ENCODE results near the gene C1QTNF8.

The C1QTNF8 gene

GRCh38 chr16:1108299-1109252 lies 12.5 kb upstream of the C1QTNF8 start:
- no peak for DNase-seq (ENCODE audit: low spot score)

DNA sequence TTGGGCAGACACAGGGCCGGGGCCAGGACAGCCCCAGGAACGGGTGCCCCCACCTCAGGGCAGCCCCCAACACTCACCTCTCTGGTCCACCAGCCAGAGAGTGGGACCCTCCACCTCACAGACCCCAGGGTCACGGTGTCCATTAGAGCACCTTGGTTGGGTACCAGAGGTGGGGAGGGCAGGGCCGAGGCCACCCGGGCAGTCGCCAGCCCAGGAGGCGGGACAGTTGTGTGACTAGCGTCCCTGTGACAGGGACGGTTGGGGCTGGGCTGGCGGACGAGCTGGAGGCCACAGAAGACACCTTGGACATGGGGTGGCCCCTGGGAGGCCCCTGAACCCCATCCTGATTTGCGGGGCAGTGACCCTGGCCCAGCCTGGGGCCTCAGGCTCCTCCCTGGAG lies 11.7 kb upstream of the C1QTNF8 start:
- no peak for DNase-seq (ENCODE audit: low spot score)

GRCh38 chr16:1107141-1107540 lies 11.1 kb upstream of the C1QTNF8 start:
- no peak for DNase-seq (ENCODE audit: low spot score)

GRCh38 chr16:1106659-1107058 lies 10.6 kb upstream of the C1QTNF8 start:
- DNase-seq (ENCODE audit: low spot score) = no peak

DNA sequence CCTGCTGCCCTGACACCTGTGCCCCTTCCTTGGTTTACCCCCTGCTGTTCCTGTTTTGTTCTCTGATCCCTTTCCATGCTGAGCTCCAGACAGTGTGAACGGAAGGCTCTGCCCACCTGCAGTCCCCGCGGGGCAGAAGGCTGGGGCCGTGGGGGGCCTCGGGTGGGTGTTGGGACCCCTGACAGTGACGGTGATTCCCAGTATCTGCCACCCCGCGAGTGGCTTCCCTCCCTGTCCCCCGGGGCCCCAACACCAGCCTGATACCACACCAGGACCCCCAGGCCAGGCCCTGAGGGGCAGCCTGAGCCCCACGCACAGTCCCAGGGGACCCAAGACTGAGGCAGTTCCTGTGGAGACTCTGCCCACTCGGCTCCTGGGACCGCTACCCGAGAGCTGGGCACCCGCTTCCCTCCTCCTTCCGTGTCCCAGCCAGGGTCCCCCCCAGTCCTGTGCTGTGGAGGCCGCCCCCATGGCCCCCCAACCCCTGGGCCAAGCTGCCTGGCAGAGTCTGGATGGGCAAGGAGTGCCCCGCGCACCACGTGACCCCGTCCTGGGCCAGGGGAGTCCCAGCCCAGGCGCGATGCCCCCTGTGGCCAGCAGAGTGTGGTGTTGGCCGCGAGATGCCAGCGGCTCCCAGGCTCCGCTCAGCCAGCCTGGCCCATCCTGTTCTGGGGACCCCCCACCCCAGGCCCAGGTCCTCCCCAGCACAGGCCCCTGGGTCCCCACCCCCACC lies 10.0 kb upstream of the C1QTNF8 start:
- peak; percentile 86 for DNase-seq (ENCODE audit: low spot score)

- no peak for DNase-seq (ENCODE audit: low spot score)
These were observed 7.6 kb upstream of the C1QTNF8 start for GRCh38 chr16:1103636-1103980.

GRCh38 chr16:1102921-1103635 lies 7.0 kb upstream of the C1QTNF8 start:
- DNase-seq (ENCODE audit: low spot score) = peak; percentile 61

DNA sequence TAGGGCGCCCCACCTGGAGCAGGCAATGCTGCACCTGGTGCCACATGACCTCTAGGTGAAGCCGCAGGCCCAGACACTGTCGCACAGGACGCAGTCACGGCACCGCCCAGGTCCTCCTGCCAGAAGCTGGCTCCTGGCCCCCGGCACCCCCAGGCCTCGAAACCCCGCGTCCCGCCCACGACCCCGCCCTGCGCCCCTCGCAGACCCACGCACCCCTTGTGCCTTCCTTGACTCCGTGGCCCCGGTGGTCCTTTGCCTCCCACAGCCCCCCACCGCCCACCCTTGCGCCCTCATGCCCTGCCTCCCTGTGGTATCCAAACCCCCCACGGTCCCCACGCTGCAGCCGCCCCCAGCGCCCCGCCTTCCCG lies 6.3 kb upstream of the C1QTNF8 start:
- no peak for DNase-seq (ENCODE audit: low spot score)

GRCh38 chr16:1101573-1102332 lies 5.7 kb upstream of the C1QTNF8 start:
- DNase-seq (ENCODE audit: low spot score) = no peak

GRCh38 chr16:1101133-1101532 lies 5.1 kb upstream of the C1QTNF8 start:
- no peak for DNase-seq (ENCODE audit: low spot score)

GRCh38 chr16:1100084-1100800 lies 4.2 kb upstream of the C1QTNF8 start:
- no peak for DNase-seq (ENCODE audit: low spot score)

GRCh38 chr16:1099189-1100083 lies 3.4 kb upstream of the C1QTNF8 start:
- no peak for DNase-seq (ENCODE audit: low spot score)

GRCh38 chr16:1098266-1098991 lies 2.4 kb upstream of the C1QTNF8 start:
- no peak for DNase-seq (ENCODE audit: low spot score)

DNA sequence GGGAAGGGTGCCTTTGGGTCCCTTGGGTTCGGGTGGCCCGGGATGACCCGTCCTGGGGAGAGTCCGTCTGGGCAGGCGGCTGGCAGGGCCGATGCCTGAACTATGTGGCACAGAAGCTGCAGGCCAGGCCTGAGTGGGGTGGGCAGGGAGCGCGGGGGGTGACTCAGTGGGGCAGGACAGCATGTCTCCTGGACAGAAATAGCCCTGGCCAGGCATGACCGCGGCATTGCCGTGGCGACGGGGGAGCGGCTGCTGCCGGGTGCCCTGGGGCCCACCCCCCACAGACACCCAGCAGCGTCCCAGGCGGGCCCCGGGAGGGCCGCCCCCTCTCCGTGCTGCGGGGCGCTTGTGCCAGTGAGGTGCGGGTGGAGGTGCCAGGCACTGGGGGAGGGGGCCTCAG lies 1.8 kb upstream of the C1QTNF8 start:
- no peak for DNase-seq (ENCODE audit: low spot score)

DNA sequence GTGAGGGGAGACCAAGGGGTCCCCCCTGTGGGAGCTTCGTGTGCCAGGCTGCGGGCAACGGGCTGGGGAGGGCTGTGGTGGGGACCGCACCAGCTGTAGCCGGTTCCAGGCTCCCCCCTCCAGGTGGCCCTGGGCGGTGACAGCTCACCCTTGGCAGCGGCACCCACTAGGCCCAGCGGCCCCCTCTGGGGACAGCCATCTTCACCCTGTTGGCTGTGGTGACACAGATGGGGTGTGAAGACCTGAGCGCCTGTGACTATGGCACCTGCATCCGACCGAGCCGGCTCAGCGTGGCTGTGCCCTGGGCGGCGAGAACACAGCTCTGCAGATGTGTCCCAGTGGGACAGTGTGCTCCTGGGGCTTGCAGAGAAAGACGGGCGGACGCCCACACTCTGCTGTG lies 1.1 kb upstream of the C1QTNF8 start:
- no peak for DNase-seq (ENCODE audit: low spot score)

GRCh38 chr16:1095450-1096168 lies 435 bp downstream of the C1QTNF8 start:
- DNase-seq (ENCODE audit: low spot score) = no peak

DNA sequence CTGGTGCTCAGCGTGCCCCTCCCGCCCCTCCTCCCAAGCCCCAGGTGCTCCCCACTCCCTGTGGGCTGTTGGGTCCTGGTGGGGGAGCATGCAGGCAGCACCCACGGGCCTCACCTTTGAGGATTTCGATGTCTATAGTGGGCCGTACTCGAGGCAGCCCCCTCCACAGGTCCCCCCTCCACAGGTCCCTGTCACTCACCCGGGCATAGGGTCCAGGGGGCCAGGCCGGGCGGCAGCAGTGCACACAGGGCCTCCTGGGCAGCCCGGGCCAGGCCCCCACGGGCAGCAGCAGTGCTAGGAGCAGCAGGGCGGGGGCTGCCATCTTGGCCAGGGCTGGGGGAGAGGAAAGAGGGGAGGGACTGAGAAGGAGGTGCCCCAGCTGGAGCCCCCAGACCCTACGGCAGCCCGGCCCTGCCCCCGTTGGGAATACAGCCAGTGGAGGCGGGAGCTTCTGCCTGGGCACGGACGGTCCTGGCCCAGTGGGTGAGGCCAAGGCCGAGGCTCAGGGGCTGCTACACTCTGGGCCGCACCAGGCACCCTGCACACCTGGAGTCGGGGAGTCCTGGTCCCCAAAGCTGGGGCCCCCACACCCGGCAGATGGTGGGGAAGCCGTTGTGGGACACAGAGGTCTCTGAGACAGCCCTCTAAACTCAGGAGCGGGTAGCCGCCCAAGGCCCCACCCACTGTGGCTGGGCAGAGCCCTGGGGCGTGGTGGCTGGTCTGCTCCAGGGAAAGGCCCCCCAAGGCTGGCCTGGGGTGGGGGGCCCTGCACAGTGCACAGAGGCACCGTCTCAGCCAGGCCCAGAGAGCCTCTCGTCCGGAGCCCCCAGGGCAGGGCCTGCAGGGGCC lies 1.2 kb downstream of the C1QTNF8 start:
- DNase-seq (ENCODE audit: low spot score) = no peak

- DNase-seq (ENCODE audit: low spot score) = no peak
These were observed 1.9 kb downstream of the C1QTNF8 start for GRCh38 chr16:1094124-1094479.
